NCI-H2171 (cell line): ENCODE results near the gene CLMP.
A peak's percentile ranks its signal among the peaks of the same experiment; 100 is the strongest.
"Not testable (repeated sequence)": the region's sequence is repeated elsewhere in the genome, so short reads cannot be mapped to it uniquely, and the experiment has no call there.

Experiments
- DNase-seq: peaks from one replicate; lab custom pipeline; 2025; lab: John Stamatoyannopoulos, UW

Gene CLMP

GRCh38 chr11:123084454-123084853, 110.6 kb downstream of the CLMP start:
- DNase-seq: no peak

DNA sequence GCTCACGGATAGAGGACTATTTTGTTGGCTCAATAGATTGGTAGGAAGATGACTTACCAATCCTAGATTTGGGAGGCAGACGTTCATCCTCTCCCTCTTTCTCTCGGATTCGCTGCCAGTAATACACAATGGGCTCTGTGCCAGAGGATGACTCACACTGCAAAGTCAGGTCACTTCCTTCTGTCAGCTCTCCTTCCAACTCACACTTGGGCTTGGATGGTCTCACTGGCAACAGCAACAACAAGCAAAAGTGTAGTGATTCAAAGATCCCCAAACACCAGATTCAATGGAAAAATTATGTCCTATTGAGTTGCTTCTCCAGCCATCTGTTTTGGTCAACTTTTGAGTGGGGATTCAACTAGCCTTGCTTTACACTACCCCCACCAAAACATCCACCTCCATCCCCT, 111.4 kb downstream of the CLMP start:
- peak; percentile 40 for DNase-seq

- DNase-seq: no peak
Observed at GRCh38 chr11:123082977-123083376, 112.1 kb downstream of the CLMP start.

DNA sequence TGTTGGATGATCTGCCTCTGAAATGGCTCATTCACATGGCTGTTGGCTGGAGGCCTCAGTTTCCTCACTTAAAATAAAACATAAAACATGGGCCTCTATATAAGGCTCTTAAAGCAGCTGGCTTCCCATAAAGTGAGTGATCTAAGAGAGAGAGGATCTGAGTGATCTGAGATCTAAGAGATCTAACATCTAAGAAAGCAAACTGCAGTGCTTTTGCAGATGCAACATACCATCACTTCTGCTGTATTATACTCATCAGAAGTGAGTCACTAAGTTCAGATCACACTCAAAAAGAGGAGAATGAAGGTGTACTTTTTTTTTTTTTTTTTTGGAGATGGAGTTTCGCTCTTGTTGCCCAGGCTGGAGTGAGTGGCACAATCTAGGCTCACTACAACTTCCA, 115.0 kb downstream of the CLMP start:
- no peak for DNase-seq

DNA sequence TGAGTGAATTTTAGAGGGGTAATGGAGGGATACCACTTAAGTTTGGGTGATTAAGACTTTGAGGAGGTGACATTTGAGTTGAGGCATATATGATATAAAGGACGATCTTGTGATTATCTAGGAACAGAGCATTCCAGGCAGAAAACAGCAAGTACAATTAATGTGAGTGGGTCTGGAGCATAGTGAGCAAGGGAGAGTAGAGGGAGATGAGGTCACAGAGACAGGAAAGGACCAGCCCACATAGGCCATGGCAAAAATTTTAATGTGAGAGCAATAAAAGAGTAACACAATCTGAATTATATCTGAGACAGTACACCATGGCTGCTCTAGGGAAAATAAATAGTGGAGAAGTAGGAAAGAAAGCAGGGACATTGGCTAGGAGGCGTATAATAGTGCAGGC, 118.6 kb downstream of the CLMP start:
- no peak for DNase-seq

DNA sequence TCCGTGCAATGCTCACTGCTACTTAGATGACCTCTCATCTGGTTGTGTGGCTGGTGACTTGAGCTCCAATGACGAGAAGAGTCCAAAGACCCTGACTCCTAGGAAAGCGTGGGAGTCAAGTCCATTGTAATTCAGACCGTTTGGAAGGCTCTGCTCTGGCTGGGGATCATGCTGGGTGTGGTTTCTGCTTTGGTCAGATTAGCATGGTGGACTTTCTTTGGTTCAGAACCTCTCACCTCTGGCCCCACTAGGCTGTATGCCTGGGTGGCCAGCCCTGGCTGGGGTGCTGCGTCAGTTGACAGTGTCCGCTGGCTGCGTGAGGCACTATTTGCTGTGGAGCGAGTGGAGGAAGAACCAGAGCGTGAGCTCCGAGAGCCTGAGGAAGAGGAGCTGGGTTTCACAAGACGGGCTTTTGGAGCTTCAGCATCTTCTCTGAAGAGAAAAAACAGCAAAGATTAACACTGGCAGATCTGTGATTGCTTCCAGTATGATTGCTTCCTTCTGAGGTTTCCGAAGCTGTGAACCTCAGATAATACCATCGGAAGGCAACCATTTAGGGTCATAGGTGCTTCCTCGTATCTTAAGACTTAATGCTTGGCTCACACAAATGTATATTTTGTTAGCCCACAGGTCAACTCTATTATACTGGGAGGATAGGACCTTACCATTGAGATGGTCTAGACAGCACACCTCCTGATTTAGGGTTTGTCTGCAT, 121.5 kb downstream of the CLMP start:
- DNase-seq: no peak

DNA sequence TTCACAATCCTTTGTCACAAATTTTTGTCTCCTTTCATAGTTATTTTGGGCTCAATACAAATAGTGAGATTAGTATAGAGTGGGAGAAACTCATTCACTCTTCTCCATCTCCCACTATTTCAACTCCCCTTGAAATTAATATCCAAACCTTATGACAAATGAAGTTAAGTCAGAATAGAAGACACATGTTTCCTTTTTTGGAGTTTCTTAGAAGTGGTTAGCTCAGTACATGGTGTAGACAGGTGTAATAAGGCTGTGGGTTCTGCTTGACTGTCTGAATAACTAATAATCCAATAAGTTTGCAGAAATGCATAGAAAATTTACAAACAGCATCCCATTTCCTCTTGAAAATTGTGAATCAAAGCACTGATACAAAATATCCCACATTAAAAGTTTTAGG, 122.3 kb downstream of the CLMP start:
- no peak for DNase-seq

DNA sequence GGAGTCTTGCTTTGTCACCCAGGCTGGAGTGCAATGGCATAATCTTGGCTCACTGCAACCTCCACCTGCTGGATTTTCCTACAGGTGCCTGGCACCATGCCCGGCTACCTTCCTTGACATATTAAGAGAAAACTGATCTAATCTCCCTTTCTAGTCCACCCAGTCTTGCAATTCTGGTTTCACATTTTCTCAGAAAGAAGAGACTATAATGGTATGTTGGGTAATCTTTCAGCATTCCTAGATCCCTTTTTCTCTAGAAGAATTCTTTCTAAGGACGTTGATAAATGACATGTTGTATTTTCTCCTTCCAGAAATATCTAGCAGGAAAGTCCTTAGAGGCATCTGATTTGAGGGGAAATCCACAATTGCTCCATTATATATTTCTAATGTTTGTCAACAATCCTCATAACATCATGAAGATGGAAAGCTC, 122.7 kb downstream of the CLMP start:
- no peak for DNase-seq

DNA sequence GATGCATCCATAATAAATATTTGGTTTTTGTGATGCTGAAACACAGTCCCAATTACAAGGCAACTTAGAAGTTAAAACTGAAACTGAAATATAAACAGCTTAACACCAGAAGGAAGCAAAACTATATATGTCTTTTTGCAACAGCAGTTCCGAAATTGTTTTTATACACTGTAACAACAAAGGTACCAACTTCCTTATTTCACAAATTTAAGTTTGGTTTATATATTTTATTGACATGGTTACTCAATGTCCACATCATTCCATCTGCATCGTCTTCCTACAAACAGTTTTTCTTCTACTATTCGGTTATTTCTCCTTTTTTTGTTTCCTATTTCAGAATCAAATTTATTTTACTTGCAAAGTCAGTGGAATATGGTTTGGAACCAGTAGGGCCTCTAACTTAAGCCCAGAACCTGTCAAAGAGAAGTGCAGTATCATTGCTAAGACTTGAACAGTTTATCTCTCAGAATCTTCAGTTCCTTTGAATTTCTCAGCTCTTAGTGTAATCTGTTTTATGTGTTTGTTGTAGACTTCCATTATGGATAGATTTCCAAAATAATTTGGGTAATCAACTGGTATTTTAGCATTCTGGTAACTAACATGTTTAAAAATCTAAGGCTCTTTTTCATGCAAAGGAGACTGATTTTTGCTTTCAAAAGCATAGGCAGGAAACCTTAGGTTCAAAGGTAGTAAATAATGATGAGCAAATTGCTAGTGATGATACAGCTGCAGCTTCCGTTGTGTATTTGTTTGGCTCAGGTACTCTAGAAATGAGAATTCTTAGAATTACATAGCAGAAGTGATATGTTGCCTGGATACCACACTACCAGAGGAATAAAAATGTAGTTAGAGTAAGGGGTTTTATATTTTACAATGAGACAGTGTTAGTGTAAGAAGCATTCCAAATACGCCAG, 124.9 kb downstream of the CLMP start:
- no peak for DNase-seq

GRCh38 chr11:123065621-123066020, 129.4 kb downstream of the CLMP start:
- no peak for DNase-seq

GRCh38 chr11:123063826-123064657, 131.0 kb downstream of the CLMP start:
- no peak for DNase-seq

GRCh38 chr11:123062892-123063825, 131.9 kb downstream of the CLMP start:
- DNase-seq: peak; percentile 31

DNA sequence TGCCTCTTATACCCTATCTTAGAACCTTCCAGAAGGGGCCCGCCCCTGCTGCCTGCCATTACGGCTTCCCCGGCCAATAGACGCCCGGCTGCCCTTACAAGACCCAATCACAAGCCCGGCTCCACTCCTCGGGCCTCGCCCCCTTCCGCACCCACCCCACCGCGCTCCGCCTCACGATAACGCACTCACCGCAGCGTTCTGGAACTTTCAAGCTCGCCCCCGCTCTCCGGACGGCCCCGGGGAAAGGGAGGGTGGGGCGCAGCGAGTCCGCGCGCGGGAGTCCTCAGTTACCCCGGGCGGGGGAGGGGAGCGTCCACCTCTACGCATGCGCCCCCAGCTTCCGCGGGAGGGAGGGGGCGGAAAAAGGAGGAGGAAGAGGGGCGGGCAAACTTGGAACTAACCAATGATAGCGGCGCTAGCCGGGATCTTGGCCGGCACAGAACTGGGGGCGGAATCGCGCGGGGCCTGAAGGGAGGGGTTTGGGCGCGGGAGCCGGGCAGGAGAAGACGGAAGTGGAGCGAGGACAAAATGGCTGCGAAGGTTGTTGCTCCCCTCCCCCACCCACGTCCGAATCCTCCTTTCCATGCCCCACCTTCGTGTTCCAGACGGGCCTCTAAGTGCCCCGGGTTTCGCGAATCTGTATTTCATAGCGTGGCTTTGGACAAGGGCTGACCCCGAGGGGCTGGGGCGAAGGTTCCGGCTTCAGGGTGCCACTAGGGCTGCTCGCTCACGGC, 132.7 kb downstream of the CLMP start:
- peak; percentile 96 for DNase-seq

GRCh38 chr11:123061403-123062157, 133.5 kb downstream of the CLMP start, which contains the start of gene HSPA8:
Gene HSPA8, minus strand, starts transcription at chr11:123062136. Its CDS starts 812 bp downstream, at chr11:123061324.
- no peak for DNase-seq

DNA sequence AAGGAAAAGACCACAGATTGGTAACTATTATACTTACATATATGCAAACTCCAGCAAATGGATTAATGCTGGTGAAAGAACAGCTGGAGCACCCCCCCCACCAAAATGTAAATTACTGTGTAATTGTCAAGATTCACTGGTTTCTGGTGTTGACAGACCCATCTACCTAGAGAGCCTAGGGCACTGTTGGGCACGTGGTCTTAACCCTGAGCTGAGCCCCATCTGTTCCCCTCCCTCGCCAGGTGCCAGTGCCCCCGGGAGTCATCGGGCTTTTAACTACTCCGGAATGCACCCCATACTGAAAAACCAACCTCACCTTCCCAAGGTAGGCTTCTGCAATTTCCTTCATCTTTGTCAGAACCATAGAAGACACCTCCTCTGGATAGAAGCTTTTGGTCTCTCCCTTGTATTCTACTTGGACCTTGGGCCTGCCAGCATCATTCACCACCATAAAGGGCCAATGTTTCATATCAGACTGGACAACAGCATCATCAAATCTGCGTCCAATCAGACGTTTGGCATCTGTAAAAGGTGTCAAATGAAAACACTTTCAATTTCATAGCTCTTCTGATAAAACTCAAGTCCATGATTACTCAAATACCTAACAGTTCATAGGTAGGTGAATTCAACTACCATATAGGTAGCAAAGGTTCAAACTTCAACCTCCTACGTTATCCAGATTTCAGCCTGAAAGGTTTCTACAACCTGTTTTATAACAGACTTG, 134.6 kb downstream of the CLMP start:
- no peak for DNase-seq

DNA sequence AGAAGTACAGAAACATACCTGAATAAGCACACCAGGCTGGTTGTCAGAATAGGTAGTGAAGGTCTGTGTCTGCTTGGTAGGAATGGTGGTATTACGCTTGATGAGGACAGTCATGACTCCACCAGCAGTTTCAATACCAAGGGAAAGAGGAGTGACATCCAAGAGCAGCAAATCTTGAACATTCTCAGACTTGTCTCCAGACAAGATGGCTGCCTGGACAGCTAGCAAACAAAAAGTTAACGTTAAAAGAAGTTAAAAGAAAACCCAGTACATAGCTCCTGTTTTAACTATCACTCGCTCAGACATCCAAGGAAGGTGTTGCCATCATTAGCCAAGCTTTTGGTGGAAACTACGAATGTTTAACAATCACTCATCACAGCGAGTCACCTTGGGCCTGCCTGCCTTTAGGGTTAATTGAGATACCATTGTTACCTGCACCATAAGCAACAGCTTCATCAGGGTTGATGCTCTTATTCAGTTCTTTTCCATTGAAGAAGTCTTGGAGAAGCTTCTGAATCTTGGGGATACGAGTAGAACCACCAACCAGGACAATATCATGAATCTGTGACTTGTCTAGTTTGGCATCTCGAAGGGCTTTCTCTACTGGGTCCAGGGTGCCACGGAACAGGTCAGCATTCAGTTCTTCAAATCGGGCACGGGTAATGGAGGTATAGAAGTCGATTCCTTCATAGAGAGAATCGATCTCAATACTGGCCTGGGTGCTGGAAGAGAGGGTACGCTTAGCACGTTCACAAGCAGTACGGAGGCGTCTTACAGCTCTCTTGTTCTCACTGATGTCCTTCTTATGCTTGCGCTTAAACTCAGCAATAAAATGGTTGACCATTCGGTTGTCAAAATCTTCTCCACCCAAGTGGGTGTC, 135.8 kb downstream of the CLMP start:
- DNase-seq: not testable (repeated sequence)

GRCh38 chr11:123057661-123058305, 137.3 kb downstream of the CLMP start:
- DNase-seq: no peak
